Esophagus muscularis mucosa (tissue), 4 donors: ENCODE measurements around the gene MUS81. TPM values are rescaled to one million over a fixed set of nuclear protein-coding genes. Genes with fewer than 3 reads are reported as not detected.

Experiments used
- DNase-seq: peaks from one replicate; pipeline ENCODE4 v3.0.0-alpha.2; 2017; ENCODE audit errors: extremely low spot score
- H3K27ac ChIP-seq, 4 donors: fragments of 200-600 bp; sonication (generic); replicated peaks in 1 of 4; 1 replicate in 3 of 4; 2 replicates in 1 of 4; pipeline ENCODE4 v1.5.1; 2016 to 2019; ENCODE audit warnings: mild to moderate bottlenecking in 1 of 4
- H3K27me3 ChIP-seq, 4 donors: fragments of 200-600 bp; sonication (generic); one replicate each; pipeline versions ENCODE4 v1.5.1 to v1.6.0; 2016 to 2019
- H3K36me3 ChIP-seq, 4 donors: fragments of 200-600 bp; sonication (generic); one replicate each; pipeline ENCODE4 v1.5.1; 2016 to 2019
- H3K4me1 ChIP-seq, 4 donors: fragments of 200-600 bp; sonication (generic); one replicate each; pipeline ENCODE4 v1.5.1; 2016 to 2019
- H3K4me3 ChIP-seq, 4 donors: fragments of 200-600 bp; sonication (generic); 1 replicate in 2 of 4; 2 replicates in 2 of 4; pipeline ENCODE4 v1.5.1; 2016 to 2019; ENCODE audit warnings: mild to moderate bottlenecking in 4 of 4, moderate library complexity in 1 of 4
- H3K9me3 ChIP-seq, 4 donors: fragments of 200-600 bp; sonication (generic); 1 replicate in 3 of 4; 2 replicates in 1 of 4; pipeline ENCODE4 v1.5.1; 2016 to 2019
- EP300 ChIP-seq: sonication (generic); formaldehyde crosslinking; IDR thresholded peaks from one replicate; pipeline ENCODE4 v1.6.1; 2017; ENCODE audit warnings: antibody characterized with exemption
- POLR2A ChIP-seq: fragments of 450-650 bp; IDR thresholded peaks from one replicate; pipeline ENCODE4 v1.6.1; 2017; ENCODE audit warnings: antibody characterized with exemption, moderate library complexity, mild to moderate bottlenecking, low read depth
- POLR2AphosphoS5 ChIP-seq, 2 donors: sonication (generic); formaldehyde crosslinking; IDR thresholded peaks; one replicate each; pipeline ENCODE4 v1.6.1; 2017; ENCODE audit warnings: antibody characterized with exemption in 2 of 2
- WGBS: methylation state at CpG from one replicate; pipeline ENCODE4 v1.1.5; 2018; 5-methylcytosine and 5-hydroxymethylcytosine counted together
- intact Hi-C: fragments of 100-400 bp; cut with DNase I; formaldehyde crosslinking; loops from one replicate; pipeline ENCODE4 v1.15.1; 2023
- total RNA-seq, 4 donors: library from RNA; depleted of rRNA; stranded (reverse); fragments of >200 nt; gene quantifications; one replicate each; pipeline versions ENCODE4 v1.1.0 to v1.2.1, GENCODE V29; 2016
- TF ChIP-seq, protein P1 (sequence below), 3 experiments: fragments of 200-600 bp in 2 of 3; fragments of 450-650 bp in 1 of 3; sonication (generic) in 2 of 3; IDR thresholded peaks; one replicate each; pipeline ENCODE4 v1.5.1; 2017 to 2019; ENCODE audit warnings: antibody characterized with exemption in 3 of 3, mild to moderate bottlenecking in 2 of 3, moderate library complexity in 1 of 3

MUS81 gene
- total RNA-seq, 4 donors from 2014 or later = 42.2 to 74.2 (median 58.3) TPM

DNA sequence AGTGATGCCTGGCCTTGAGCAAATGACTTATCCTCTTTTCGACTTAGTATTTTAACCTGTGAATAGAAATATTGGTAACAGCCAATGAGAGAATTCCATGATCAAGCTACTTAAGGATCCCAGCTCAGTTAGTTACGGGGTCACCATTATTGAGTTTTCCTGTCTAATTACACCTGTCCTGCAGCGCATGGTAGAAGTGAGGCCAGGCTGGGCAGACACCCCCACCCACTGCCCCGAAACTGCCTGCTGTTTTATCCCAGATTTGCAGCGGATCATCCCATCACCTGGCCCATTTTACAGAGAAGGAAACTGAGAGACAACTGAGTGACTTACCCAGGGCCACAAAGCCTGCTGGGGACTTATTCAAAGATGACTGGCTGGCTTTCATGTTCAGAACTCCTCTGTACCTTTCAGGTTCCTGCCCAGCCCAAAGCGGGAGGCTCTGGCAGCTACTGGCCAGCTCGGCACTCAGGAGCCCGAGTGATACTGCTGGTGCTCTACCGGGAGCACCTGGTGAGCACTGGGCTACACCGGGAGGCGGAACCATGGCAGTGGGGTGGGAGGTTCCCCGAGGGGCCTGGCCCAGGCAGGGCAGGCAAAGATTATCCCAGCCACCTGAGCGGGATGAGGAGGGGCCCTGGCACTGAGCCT, 1.4 kb downstream of the MUS81 start:
- DNase-seq = no peak
- Histone ChIP-seq H3K36me3 (peaks cover 35 to 56% (median 51%) of the 10 kb centered on the region in 4 donors), H3K9me3 (no peaks in the 10 kb centered on the region), H3K27ac (peak overlapping the region; percentile 98 to 100 (median 98)), H3K4me3 (peak overlapping the region; percentile 98 to 100 (median 99)), H3K4me1 (peaks cover 24 to 60% (median 48%) of the 10 kb centered on the region in 4 donors), H3K27me3 (no peaks in the 10 kb centered on the region)
- intact Hi-C loops = no loop called here
- 81% methylated on average over 12 of the region's 13 CpGs for WGBS
- TF ChIP-seq POLR2AphosphoS5 (IDR thresholded peaks at IDR 0.05) (no peak), POLR2A (no peak), EP300 (no peak)
- TF ChIP-seq, protein P1, sequence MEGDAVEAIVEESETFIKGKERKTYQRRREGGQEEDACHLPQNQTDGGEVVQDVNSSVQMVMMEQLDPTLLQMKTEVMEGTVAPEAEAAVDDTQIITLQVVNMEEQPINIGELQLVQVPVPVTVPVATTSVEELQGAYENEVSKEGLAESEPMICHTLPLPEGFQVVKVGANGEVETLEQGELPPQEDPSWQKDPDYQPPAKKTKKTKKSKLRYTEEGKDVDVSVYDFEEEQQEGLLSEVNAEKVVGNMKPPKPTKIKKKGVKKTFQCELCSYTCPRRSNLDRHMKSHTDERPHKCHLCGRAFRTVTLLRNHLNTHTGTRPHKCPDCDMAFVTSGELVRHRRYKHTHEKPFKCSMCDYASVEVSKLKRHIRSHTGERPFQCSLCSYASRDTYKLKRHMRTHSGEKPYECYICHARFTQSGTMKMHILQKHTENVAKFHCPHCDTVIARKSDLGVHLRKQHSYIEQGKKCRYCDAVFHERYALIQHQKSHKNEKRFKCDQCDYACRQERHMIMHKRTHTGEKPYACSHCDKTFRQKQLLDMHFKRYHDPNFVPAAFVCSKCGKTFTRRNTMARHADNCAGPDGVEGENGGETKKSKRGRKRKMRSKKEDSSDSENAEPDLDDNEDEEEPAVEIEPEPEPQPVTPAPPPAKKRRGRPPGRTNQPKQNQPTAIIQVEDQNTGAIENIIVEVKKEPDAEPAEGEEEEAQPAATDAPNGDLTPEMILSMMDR (IDR thresholded peaks at IDR 0.05) = no peak

DNA sequence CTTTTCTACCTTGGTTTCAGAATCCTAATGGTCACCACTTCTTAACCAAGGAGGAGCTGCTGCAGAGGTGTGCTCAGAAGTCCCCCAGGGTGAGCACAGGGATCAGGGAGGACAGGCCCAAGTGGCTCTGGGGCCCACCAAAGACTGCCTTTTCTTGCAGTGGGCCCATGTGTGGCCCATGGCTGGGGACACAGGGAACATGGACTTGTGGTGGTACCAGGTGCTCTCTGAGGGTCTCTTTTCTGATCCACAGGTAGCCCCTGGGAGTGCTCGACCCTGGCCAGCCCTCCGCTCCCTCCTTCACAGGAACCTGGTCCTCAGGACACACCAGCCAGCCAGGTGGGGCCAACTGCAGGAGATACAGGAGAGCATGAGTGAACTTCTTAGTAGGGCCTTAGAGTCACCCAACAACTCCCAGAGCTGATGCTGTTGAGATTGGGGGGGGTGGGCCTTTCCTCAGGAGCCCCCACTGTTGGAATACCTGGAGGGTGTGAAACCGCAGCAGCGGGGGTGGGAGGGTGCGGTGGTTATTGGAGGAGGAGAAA, 2.0 kb downstream of the MUS81 start:
- Histone ChIP-seq H3K36me3 (peaks cover 35 to 60% (median 57%) of the 10 kb centered on the region in 4 donors), H3K4me3 (peak overlapping the region in 1 of 4 donors; percentile 98), H3K4me1 (peaks cover 22 to 62% (median 46%) of the 10 kb centered on the region in 4 donors), H3K9me3 (no peaks in the 10 kb centered on the region), H3K27ac (peak overlapping the region; percentile 98 to 100 (median 98)), H3K27me3 (no peaks in the 10 kb centered on the region)
- 87% methylated on average over 4 of the region's 5 CpGs for WGBS
- intact Hi-C loops = no loop called here
- DNase-seq = no peak
- TF ChIP-seq, protein P1 (IDR thresholded peaks at IDR 0.05) = no peak
- TF ChIP-seq POLR2AphosphoS5 (IDR thresholded peaks at IDR 0.05) = no peak
- TF ChIP-seq POLR2A = no peak
- no peak for TF ChIP-seq EP300

DNA sequence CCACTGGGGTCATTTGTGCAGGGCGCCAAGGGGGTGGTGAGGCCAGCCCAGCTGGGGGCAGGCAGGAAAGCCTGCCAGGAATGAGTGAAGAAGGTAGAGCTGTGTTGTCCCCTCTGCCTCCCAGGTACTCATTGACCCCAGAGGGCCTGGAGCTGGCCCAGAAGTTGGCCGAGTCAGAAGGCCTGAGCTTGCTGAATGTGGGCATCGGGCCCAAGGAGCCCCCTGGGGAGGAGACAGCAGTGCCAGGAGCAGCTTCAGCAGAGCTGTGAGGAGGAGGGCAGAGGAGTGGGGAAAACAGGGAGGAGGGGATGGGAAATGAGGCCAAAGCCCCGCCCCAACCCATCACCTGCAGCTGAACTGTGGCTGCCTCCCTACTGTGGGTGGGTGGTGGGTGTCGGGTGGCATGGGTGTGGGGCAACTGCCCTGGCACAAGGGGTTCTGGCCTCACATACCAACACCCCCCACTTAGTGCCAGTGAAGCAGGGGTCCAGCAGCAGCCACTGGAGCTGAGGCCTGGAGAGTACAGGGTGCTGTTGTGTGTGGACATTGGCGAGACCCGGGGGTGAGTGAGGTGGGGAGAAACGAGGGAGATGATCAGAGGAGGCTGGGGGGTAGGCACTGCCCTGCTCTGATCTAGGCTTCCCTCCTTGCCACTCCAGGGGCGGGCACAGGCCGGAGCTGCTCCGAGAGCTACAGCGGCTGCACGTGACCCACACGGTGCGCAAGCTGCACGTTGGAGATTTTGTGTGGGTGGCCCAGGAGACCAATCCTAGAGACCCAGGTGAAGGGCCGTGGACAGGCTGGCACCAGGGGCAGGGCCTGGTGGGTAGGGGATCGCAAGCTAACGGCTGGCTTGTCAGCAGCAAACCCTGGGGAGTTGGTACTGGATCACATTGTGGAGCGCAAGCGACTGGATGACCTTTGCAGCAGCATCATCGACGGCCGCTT, 3.0 kb downstream of the MUS81 start:
- H3K27me3 ChIP-seq = no peaks in the 10 kb centered on the region
- intact Hi-C loops = no loop called here
- peaks cover 35 to 69% (median 66%) of the 10 kb centered on the region in 4 donors for H3K36me3 ChIP-seq
- no peak for DNase-seq
- WGBS = 75% methylated on average over 8 of the region's 24 CpGs
- H3K9me3 ChIP-seq = no peaks in the 10 kb centered on the region
- TF ChIP-seq POLR2AphosphoS5 (IDR thresholded peaks at IDR 0.05) (no peak), EP300 (no peak), POLR2A (no peak)
- TF ChIP-seq, protein P1 (IDR thresholded peaks at IDR 0.05) = no peak
- H3K27ac ChIP-seq = peak overlapping the region; percentile 98 to 100 (median 98)
- H3K4me3 ChIP-seq = no peak overlapping the region
- H3K4me1 ChIP-seq = peaks cover 22 to 71% (median 56%) of the 10 kb centered on the region in 4 donors

DNA sequence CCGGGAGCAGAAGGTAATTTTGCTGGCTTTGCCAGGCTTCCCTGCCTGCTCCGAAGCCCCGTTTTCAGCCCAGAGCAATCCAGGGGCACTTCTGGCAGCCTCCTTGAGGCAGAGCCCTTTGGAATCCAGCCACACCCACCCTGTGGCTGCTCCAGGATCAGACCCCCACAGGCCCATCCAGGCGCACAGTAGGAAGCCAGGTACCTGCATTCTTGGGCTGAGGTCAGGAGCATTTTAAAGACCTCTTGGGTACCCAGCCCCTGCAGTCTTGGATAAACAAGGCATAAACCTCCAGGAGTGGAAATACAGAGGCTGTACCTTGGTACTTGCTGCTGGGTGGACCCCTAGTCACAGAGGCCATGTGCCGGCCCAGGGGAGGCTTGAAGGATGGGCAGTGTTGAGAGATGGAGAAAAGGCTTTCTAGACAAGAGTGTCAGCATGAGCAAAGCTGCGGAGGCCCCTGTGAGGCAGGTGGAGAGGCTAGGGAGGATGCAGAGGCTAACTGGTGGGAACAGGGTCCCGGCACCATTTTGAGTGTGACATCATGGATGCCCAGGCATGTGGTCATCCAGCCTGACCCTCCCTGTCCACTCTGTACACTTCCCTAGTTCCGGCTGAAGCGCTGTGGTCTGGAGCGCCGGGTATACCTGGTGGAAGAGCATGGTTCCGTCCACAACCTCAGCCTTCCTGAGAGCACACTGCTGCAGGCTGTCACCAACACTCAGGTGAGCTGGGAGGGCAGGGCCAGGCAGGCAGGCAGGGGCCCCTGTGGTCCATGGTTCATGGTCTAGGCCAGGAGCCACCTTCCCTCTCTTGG, 3.9 kb downstream of the MUS81 start:
- peak overlapping the region in 2 of 4 donors; percentile 98 to 100 for H3K27ac ChIP-seq
- no peaks in the 10 kb centered on the region for H3K27me3 ChIP-seq
- TF ChIP-seq POLR2AphosphoS5 (IDR thresholded peaks at IDR 0.05) (peak in 1 of 2 donors; percentile 4), POLR2A (no peak)
- DNase-seq = no peak
- WGBS = 87% methylated on average over 7 of the region's 12 CpGs
- H3K4me3 ChIP-seq = no peak overlapping the region
- no peaks in the 10 kb centered on the region for H3K9me3 ChIP-seq
- peaks cover 35 to 77% (median 74%) of the 10 kb centered on the region in 4 donors for H3K36me3 ChIP-seq
- H3K4me1 ChIP-seq = peaks cover 22 to 74% (median 50%) of the 10 kb centered on the region in 4 donors
- intact Hi-C loops = no loop called here
